NCI-H2029 (cell line): ENCODE results near the gene SOCS3.

ENCODE experiments used
- DNase-seq: peaks from one replicate; lab custom pipeline; 2025; lab: John Stamatoyannopoulos, UW

SOCS3 gene

GRCh38 chr17:78390241-78391050 is 30.6 kb upstream of the SOCS3 start:
- no peak for DNase-seq

GRCh38 chr17:78387977-78388941 is 28.4 kb upstream of the SOCS3 start:
- DNase-seq = peak; percentile 89

GRCh38 chr17:78384479-78385175 is 24.8 kb upstream of the SOCS3 start:
- no peak for DNase-seq

- no peak for DNase-seq
Measured at GRCh38 chr17:78383725-78384471, 24.0 kb upstream of the SOCS3 start.

GRCh38 chr17:78381601-78382232 is 21.8 kb upstream of the SOCS3 start:
- DNase-seq = no peak

- DNase-seq = no peak
Measured at GRCh38 chr17:78380370-78380769, 20.5 kb upstream of the SOCS3 start.

GRCh38 chr17:78379131-78379491 is 19.2 kb upstream of the SOCS3 start:
- no peak for DNase-seq

- peak; percentile 53 for DNase-seq
Measured at GRCh38 chr17:78378225-78379130, 18.6 kb upstream of the SOCS3 start, which contains the start of gene PGS1. Gene PGS1, plus strand, starts transcription at chr17:78378649. Its CDS starts 17 bp downstream, at chr17:78378666.

GRCh38 chr17:78377858-78378224 is 18.0 kb upstream of the SOCS3 start:
- no peak for DNase-seq

- no peak for DNase-seq
Measured at GRCh38 chr17:78376161-78376560, 16.3 kb upstream of the SOCS3 start.

- DNase-seq = no peak
Measured at GRCh38 chr17:78375401-78376151, 15.7 kb upstream of the SOCS3 start.

- DNase-seq = no peak
Measured at GRCh38 chr17:78374631-78375274, 14.9 kb upstream of the SOCS3 start.

GRCh38 chr17:78374189-78374588 is 14.3 kb upstream of the SOCS3 start:
- DNase-seq = no peak

GRCh38 chr17:78372841-78373240 is 13.0 kb upstream of the SOCS3 start:
- no peak for DNase-seq

GRCh38 chr17:78371056-78371455 is 11.2 kb upstream of the SOCS3 start:
- no peak for DNase-seq

GRCh38 chr17:78369791-78370381 is 10.0 kb upstream of the SOCS3 start:
- no peak for DNase-seq

- no peak for DNase-seq
Measured at GRCh38 chr17:78368854-78369495, 9.1 kb upstream of the SOCS3 start.

- DNase-seq = peak; percentile 44
Measured at GRCh38 chr17:78368348-78368747, 8.5 kb upstream of the SOCS3 start.
